ENCODE results near the gene KCTD1.

KCTD1 gene

DNA sequence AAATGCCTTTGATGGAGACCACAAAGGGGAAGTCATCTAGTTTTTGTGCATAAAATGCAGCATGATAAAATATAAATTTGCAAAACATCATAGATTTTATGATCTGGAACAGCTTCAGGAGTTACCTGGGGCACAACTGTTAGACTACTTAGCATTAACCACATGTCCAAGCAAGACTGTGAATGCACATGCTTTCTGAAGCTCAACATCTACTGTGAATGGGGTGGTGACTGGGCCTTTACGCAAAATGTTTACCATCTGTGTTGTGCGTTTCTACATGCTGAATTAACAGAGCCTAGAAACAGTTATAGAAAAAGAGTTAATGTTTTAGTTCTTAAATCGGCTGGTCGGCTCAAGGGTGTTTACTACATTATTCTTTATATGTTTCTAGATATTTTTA lies 45.5 kb downstream of the KCTD1 start:
- Histone ChIP-seq H3K9me3 (ENCODE audit: insufficient read depth, low read length) (no peaks in the 10 kb centered on the region), H3K9ac (ENCODE audit: insufficient read length, low read depth) (no peak overlapping the region), H3K4me3 (ENCODE audit: insufficient read length, low read depth) (no peak overlapping the region), H3K4me1 (ENCODE audit: insufficient read depth, insufficient read length) (no peaks in the 10 kb centered on the region), H3K27me3 (ENCODE audit: insufficient read depth, insufficient read length) (no peaks in the 10 kb centered on the region), H3K36me3 (ENCODE audit: insufficient read depth, insufficient read length, low read length) (no peaks in the 10 kb centered on the region)
- no peak for DNase-seq (ENCODE audit: low read depth, low spot score)
- TF ChIP-seq SUZ12 (IDR thresholded peaks at IDR 0.05; ENCODE audit: extremely low read depth, insufficient read depth, insufficient read length) (no peak), ZNF274 (IDR thresholded peaks at IDR 0.05; ENCODE audit: low read depth, low read length) (no peak), YY1 (IDR thresholded peaks at IDR 0.05; ENCODE audit: insufficient read depth, insufficient read length) (no peak)

DNA sequence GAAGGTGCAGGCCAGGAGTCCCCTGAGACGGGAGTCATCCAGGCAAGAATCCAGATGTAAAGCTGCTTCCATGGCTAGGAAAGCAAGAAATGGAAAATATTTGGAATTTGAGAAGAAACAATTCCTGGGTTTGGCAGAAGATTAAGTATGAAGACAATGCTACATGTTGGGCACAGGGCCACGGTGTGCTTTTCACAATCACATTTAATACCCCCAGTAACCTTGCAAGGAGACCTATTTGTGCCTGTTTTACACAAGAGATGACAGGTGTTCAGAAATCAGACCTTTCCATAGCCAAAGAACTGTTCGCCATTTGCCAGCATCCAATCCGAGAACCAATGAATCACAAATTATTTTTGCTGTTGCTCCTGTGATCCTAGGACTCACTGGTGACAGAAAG lies 50.5 kb downstream of the KCTD1 start:
- TF ChIP-seq SUZ12 (IDR thresholded peaks at IDR 0.05; ENCODE audit: extremely low read depth, insufficient read depth, insufficient read length) (no peak), YY1 (IDR thresholded peaks at IDR 0.05; ENCODE audit: insufficient read depth, insufficient read length) (no peak)
- H3K36me3 ChIP-seq (ENCODE audit: insufficient read depth, insufficient read length, low read length), result no peaks in the 10 kb centered on the region

DNA sequence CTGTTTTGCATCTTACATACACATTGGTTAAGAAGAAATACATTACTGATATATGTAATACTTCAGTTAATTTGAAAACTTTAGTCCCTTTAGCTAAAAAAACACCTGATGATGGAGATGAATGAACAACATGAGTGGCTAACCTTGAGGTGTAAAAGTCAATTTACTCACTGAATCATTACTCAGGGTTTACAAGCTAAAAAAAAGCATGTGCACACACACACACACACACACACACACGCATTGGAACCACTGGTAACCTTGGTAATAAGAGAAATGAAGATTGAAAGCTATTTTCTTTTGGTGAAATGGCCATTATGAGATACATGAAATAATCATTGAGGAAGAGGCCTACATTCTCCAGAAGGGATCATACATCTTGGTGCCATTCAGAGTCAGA lies 51.8 kb downstream of the KCTD1 start:
- DNase-seq (ENCODE audit: low read depth, low spot score), result no peak
- Histone ChIP-seq H3K9ac (ENCODE audit: insufficient read length, low read depth) (no peak overlapping the region), H3K4me3 (ENCODE audit: insufficient read length, low read depth) (no peak overlapping the region), H3K36me3 (ENCODE audit: insufficient read depth, insufficient read length, low read length) (no peaks in the 10 kb centered on the region), H3K4me1 (ENCODE audit: insufficient read depth, insufficient read length) (no peaks in the 10 kb centered on the region), H3K27me3 (ENCODE audit: insufficient read depth, insufficient read length) (no peaks in the 10 kb centered on the region), H3K9me3 (ENCODE audit: insufficient read depth, low read length) (no peaks in the 10 kb centered on the region)
- no peak for TF ChIP-seq YY1 (IDR thresholded peaks at IDR 0.05; ENCODE audit: insufficient read depth, insufficient read length)
- no peak for TF ChIP-seq ZNF274 (IDR thresholded peaks at IDR 0.05; ENCODE audit: low read depth, low read length)
- TF ChIP-seq SUZ12 (IDR thresholded peaks at IDR 0.05; ENCODE audit: extremely low read depth, insufficient read depth, insufficient read length), result no peak

More for the DNA sequence above, 50.5 kb downstream of the KCTD1 start:
- Histone ChIP-seq H3K4me1 (ENCODE audit: insufficient read depth, insufficient read length) (no peaks in the 10 kb centered on the region), H3K9ac (ENCODE audit: insufficient read length, low read depth) (no peak overlapping the region), H3K4me3 (ENCODE audit: insufficient read length, low read depth) (no peak overlapping the region), H3K27me3 (ENCODE audit: insufficient read depth, insufficient read length) (no peaks in the 10 kb centered on the region), H3K9me3 (ENCODE audit: insufficient read depth, low read length) (no peaks in the 10 kb centered on the region)
- no peak for DNase-seq (ENCODE audit: low read depth, low spot score)

DNA sequence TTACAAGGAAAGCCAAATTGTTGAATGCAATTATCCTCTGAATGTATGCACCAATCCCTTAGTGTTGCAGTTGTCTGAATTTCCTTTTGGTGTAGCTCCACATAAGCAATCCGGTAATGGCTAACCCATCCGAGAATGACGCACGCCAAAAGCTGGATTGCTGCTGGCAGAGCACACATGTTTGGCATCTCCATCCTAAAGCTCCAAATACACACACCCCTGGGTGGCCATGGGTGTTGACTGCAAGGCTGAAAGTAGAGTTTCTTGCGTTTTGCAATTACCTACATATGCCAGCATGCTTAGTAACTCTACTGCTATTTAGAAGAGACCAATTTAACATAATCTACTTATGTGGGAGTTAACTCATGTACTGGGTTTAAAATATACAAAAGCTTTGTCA lies 53.1 kb downstream of the KCTD1 start:
- Histone ChIP-seq H3K4me3 (ENCODE audit: insufficient read length, low read depth) (no peak overlapping the region), H3K36me3 (ENCODE audit: insufficient read depth, insufficient read length, low read length) (no peaks in the 10 kb centered on the region), H3K4me1 (ENCODE audit: insufficient read depth, insufficient read length) (no peaks in the 10 kb centered on the region), H3K27me3 (ENCODE audit: insufficient read depth, insufficient read length) (no peaks in the 10 kb centered on the region), H3K9ac (ENCODE audit: insufficient read length, low read depth) (no peak overlapping the region), H3K9me3 (ENCODE audit: insufficient read depth, low read length) (no peaks in the 10 kb centered on the region)
- TF ChIP-seq ZNF274 (IDR thresholded peaks at IDR 0.05; ENCODE audit: low read depth, low read length), result no peak
- TF ChIP-seq YY1 (IDR thresholded peaks at IDR 0.05; ENCODE audit: insufficient read depth, insufficient read length), result no peak
- no peak for TF ChIP-seq SUZ12 (IDR thresholded peaks at IDR 0.05; ENCODE audit: extremely low read depth, insufficient read depth, insufficient read length)
- no peak for DNase-seq (ENCODE audit: low read depth, low spot score)

DNA sequence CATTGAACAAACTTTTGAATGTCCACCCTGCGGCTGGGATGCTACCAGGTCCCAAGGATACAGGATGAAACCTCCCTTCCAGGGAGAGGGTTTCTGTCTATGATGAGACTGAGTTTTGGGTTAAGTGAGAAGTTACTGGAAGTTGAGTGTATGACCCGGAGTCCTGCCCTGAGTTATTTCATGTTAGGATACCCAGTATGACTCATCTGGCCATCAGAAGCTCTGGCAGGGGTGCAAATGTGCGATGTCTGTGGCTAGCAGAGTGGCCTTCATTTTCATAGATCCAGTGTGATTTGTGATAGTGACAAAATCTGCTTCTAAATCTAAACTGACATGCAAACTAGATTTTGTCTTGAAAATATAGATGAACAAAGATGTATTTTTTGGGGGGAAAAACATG lies 55.3 kb downstream of the KCTD1 start:
- H3K27me3 ChIP-seq (ENCODE audit: insufficient read depth, insufficient read length), result no peaks in the 10 kb centered on the region
- no peaks in the 10 kb centered on the region for H3K4me1 ChIP-seq (ENCODE audit: insufficient read depth, insufficient read length)
- H3K4me3 ChIP-seq (ENCODE audit: insufficient read length, low read depth), result no peak overlapping the region
- H3K9me3 ChIP-seq (ENCODE audit: insufficient read depth, low read length), result no peaks in the 10 kb centered on the region
- no peak for DNase-seq (ENCODE audit: low read depth, low spot score)
- no peak overlapping the region for H3K9ac ChIP-seq (ENCODE audit: insufficient read length, low read depth)
- H3K36me3 ChIP-seq (ENCODE audit: insufficient read depth, insufficient read length, low read length), result no peaks in the 10 kb centered on the region
- TF ChIP-seq YY1 (IDR thresholded peaks at IDR 0.05; ENCODE audit: insufficient read depth, insufficient read length), result no peak
- no peak for TF ChIP-seq SUZ12 (IDR thresholded peaks at IDR 0.05; ENCODE audit: extremely low read depth, insufficient read depth, insufficient read length)
- TF ChIP-seq ZNF274 (IDR thresholded peaks at IDR 0.05; ENCODE audit: low read depth, low read length), result no peak

DNA sequence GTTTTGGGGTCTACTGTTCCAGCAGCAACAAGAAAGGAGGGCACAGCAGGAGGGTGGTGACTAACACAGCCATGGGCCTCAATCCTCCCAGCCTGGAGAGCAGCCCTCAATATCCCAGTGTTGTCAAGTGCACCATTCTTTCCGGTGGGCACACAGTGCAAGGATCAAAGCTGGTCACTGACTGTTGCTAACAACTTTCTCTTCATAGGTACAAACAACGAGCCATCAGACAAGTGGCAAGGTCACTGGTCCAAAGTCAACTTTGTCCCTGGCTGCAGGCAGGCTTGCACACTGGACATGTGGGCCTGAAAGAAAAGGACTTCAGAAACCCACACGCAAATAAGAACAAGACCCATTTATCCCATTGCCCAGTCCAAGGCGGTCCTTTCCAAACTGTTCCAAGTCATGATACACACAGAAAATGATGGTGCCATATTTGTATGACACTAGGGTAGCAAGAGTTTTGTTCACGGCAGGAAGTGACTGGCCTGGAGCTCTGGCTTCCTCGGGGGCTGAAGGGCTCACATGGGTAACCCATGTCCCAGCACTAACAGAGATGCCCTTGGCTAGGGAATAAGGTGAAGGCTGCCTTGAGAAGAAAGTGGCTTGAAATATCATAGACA lies 57.0 kb downstream of the KCTD1 start:
- Histone ChIP-seq H3K4me3 (ENCODE audit: insufficient read length, low read depth) (no peak overlapping the region), H3K4me1 (ENCODE audit: insufficient read depth, insufficient read length) (no peaks in the 10 kb centered on the region), H3K27me3 (ENCODE audit: insufficient read depth, insufficient read length) (no peaks in the 10 kb centered on the region), H3K9me3 (ENCODE audit: insufficient read depth, low read length) (no peaks in the 10 kb centered on the region), H3K9ac (ENCODE audit: insufficient read length, low read depth) (no peak overlapping the region), H3K36me3 (ENCODE audit: insufficient read depth, insufficient read length, low read length) (no peaks in the 10 kb centered on the region)
- no peak for DNase-seq (ENCODE audit: low read depth, low spot score)
- TF ChIP-seq YY1 (IDR thresholded peaks at IDR 0.05; ENCODE audit: insufficient read depth, insufficient read length), result no peak
- no peak for TF ChIP-seq ZNF274 (IDR thresholded peaks at IDR 0.05; ENCODE audit: low read depth, low read length)
- no peak for TF ChIP-seq SUZ12 (IDR thresholded peaks at IDR 0.05; ENCODE audit: extremely low read depth, insufficient read depth, insufficient read length)

DNA sequence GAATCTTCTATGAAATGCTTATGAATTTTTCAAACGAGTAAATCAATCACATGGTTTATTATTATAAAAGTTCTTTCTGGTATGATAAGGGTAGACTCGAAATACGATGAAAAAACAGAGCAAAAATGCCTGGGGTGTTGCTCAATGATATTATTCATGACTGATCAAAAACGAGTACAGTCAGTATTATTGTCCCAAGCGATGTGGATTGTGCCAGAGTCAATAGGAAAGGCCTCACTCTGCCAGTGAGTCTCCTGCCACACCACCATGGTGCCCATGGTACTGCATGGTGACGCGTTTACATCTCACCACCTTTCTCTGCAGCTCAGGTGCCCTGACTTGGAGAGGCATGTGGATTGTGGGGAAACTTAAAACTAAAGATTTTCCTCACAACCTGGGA lies 58.5 kb downstream of the KCTD1 start:
- no peaks in the 10 kb centered on the region for H3K4me1 ChIP-seq (ENCODE audit: insufficient read depth, insufficient read length)
- no peak for DNase-seq (ENCODE audit: low read depth, low spot score)

More for the DNA sequence above, 58.5 kb downstream of the KCTD1 start:
- TF ChIP-seq YY1 (IDR thresholded peaks at IDR 0.05; ENCODE audit: insufficient read depth, insufficient read length) (no peak), SUZ12 (IDR thresholded peaks at IDR 0.05; ENCODE audit: extremely low read depth, insufficient read depth, insufficient read length) (no peak), ZNF274 (IDR thresholded peaks at IDR 0.05; ENCODE audit: low read depth, low read length) (no peak)
- Histone ChIP-seq H3K9me3 (ENCODE audit: insufficient read depth, low read length) (no peaks in the 10 kb centered on the region), H3K9ac (ENCODE audit: insufficient read length, low read depth) (no peak overlapping the region), H3K27me3 (ENCODE audit: insufficient read depth, insufficient read length) (no peaks in the 10 kb centered on the region), H3K4me3 (ENCODE audit: insufficient read length, low read depth) (no peak overlapping the region), H3K36me3 (ENCODE audit: insufficient read depth, insufficient read length, low read length) (no peaks in the 10 kb centered on the region)
